SHP77 treated with DMSO at 0.1 percent for 48 hours (cell line): Measurements from ENCODE around the gene DDX10.

Experiments used
- DNase-seq: peaks from one replicate; lab custom pipeline; 2025; lab: John Stamatoyannopoulos, UW

DDX10 gene

GRCh38 chr11:108906826-108907225 is 242.0 kb downstream of the DDX10 start:
- DNase-seq = no peak

GRCh38 chr11:108909041-108909440 is 244.2 kb downstream of the DDX10 start:
- DNase-seq = no peak

GRCh38 chr11:108909921-108910320 is 245.1 kb downstream of the DDX10 start:
- DNase-seq = no peak

GRCh38 chr11:108912581-108912980 is 247.7 kb downstream of the DDX10 start:
- no peak for DNase-seq

- no peak for DNase-seq
These were observed 248.3 kb downstream of the DDX10 start for GRCh38 chr11:108913204-108913603.

- DNase-seq = no peak
These were observed 249.3 kb downstream of the DDX10 start for GRCh38 chr11:108914211-108914610.

- DNase-seq = no peak
These were observed 250.1 kb downstream of the DDX10 start for GRCh38 chr11:108914981-108915380.

GRCh38 chr11:108915666-108916065 is 250.8 kb downstream of the DDX10 start:
- DNase-seq = no peak

- DNase-seq = no peak
These were observed 251.4 kb downstream of the DDX10 start for GRCh38 chr11:108916290-108916689.

- DNase-seq = no peak
These were observed 252.1 kb downstream of the DDX10 start for GRCh38 chr11:108916935-108917334.

- DNase-seq = no peak
These were observed 256.3 kb downstream of the DDX10 start for GRCh38 chr11:108921211-108921610.

GRCh38 chr11:108922241-108922640 is 257.4 kb downstream of the DDX10 start:
- no peak for DNase-seq

- DNase-seq = no peak
These were observed 258.5 kb downstream of the DDX10 start for GRCh38 chr11:108923413-108923812.

GRCh38 chr11:108926171-108926840 is 261.4 kb downstream of the DDX10 start:
- no peak for DNase-seq

- no peak for DNase-seq
These were observed 262.1 kb downstream of the DDX10 start for GRCh38 chr11:108926841-108927577.

- DNase-seq = no peak
These were observed 263.1 kb downstream of the DDX10 start for GRCh38 chr11:108927791-108928545.

- no peak for DNase-seq
These were observed 264.4 kb downstream of the DDX10 start for GRCh38 chr11:108929241-108929640.

GRCh38 chr11:108931168-108931567 is 266.3 kb downstream of the DDX10 start:
- DNase-seq = no peak

- DNase-seq = no peak
These were observed 268.8 kb downstream of the DDX10 start for GRCh38 chr11:108933630-108934029.

- no peak for DNase-seq
These were observed 269.4 kb downstream of the DDX10 start for GRCh38 chr11:108934289-108934688.

GRCh38 chr11:108934696-108935095 is 269.8 kb downstream of the DDX10 start:
- DNase-seq = no peak

- no peak for DNase-seq
These were observed 272.9 kb downstream of the DDX10 start for GRCh38 chr11:108937746-108938145.

- no peak for DNase-seq
These were observed 273.7 kb downstream of the DDX10 start for GRCh38 chr11:108938604-108939003.
